NCI-H2196 (cell line): ENCODE results near the gene CCDC106.

ENCODE experiments used
- DNase-seq: peaks from one replicate; lab custom pipeline; 2025; ENCODE audit not compliant: unreplicated experiment; lab: John Stamatoyannopoulos, UW

The CCDC106 gene

DNA sequence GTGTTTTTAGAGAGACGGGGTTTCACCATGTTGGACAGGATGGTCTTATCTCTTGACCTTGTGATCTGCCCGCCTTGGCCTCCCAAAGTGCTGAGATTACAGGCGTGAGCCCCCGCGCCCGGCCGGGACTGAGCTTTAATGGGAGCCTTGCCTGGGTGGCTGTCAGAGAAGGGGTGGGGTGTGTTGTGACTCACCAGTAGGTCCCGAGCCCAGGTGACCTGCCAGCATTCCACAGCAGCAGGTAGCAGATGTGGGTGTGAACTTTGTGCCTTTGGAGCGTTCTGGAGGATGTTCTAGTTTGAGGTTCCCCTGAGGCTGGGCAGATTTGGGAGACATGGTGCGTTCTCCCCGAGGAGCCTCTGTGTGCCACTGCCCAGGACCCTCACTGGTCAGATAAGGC lies 19.9 kb downstream of the CCDC106 start:
- DNase-seq: no peak

DNA sequence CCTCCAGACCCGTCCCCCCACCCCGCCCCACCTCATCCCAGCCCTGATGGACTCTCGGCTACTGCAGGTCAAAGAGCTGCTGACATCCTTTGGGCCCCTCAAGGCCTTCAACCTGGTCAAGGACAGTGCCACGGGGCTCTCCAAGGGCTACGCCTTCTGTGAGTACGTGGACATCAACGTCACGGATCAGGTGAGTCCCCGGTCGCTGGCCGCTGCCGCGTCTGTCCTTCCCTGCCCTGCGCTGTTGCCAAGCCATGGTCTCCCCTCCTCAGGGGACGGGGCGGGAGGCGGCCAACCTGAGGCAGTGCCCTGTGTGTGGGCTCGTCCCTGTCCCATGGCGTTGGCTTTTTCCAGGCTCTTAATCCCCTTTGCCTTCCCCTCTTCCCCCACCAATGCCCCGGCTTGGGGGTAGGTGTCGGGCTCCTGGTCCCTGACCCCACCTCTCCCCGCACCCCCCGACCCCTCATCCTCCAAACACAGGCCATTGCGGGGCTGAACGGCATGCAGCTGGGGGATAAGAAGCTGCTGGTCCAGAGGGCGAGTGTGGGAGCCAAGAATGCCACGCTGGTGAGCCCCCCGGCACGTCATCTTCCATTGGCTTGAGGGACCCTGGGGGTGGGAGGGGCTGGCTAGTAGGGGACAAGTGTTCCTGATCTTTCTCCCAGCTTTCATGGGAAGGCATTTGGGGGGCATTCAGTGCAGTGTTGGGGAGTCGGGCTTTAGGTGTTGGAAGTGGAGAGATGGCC lies 20.8 kb downstream of the CCDC106 start:
- no peak for DNase-seq

DNA sequence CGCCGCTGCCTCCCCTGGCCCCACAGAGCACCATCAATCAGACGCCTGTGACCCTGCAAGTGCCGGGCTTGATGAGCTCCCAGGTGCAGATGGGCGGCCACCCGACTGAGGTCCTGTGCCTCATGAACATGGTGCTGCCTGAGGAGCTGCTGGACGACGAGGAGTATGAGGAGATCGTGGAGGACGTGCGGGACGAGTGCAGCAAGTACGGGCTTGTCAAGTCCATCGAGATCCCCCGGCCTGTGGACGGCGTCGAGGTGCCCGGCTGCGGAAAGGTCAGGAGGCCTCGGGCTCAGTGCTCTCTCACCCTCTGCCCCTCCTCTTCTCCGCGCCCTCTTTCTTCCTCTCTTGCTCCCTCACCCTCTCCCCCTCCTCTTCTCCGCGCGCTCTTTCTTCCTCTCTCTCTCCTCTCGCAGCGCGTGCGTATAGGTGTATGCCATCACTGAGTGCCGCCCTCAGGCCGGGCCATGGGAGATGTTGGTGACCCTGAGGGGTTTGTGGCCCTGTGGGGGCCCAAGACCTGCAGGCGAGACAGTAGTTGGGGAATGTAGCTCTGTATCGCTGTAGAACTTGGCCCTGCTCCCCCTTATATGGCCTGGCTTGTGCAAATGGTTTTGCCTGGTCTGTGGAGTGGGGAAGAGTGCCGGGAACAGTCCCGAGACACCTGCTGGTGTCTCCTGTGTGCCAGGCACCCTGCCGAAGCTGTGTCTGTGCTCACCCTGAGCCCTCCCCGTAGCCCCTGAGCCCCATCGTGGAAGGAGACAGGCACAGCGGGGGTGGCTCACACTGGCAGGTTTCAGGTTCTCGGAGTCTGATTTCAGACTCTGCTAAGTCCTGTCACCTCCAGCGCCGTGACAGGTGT lies 21.6 kb downstream of the CCDC106 start:
- DNase-seq: no peak

DNA sequence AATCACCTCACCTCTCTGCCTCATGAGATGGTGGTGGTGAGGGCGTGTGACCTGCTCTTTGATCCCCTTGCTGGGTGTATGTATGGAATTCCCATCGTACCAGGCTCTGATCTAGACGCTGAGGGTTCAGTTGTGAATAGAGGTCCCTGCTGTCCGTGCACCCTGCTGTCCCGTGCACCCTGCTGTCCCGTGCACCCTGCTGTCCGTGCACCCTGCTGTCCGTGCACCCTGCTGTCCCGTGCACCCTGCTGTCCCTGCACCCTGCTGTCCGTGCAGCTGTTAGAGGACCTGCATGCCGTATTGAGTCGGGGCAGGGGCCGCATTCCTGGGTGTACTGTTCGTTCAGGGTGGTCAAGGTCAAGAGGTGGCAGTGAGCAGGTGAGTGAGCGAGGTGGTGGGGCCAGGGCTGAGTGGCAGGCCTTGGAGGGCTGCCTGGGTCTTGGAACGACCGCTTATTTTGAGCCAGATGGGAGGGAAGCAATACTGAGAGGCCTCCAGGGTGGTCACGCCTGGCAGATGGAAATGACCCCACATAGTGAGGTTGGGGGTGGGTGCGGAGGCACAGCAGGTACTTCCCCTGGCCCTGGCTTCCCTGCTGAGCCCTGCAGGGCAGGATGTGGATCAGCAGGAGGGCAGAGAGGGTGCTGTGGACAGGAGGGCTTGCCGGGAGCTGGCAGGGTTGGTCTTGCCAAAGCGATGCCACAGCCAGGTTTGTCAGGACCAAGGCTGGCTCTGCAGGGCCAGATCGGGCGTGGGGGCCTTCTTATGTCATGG lies 22.5 kb downstream of the CCDC106 start:
- DNase-seq: no peak

DNA sequence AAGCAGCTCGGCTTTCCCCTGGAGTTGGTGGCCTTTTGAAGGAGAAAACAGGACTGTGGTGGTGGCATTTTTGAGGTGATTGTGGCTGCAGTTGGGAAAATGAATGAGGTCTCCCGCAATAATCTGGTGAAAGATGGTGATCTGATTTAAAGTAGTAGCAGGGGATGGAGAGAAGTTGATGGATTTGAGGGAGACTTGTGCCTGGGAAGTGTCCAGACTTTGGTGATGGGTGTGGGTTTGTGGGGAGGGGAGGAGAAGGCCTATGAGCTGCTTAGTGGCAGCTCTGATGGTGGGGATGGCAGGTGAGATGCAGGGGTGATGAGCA lies 23.0 kb downstream of the CCDC106 start:
- DNase-seq: no peak

DNA sequence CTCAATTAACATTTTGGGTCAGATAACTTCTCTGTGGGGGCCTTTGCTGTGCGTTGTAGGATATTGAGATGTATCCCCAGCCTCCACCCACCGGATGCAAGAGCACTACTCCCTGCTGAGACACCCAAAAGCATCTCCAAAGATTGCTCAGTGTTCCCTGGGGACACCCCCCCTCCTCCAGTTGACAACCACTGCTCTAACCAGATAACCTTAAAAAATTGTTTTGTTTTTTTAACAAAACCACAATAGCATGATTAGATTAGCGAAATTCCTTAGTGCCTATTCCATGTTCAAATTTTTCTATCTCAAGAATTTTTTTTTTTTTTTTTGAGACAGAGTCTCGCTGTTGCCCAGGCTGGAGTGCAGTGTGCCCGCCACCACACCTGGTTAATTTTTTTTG lies 24.4 kb downstream of the CCDC106 start:
- no peak for DNase-seq

DNA sequence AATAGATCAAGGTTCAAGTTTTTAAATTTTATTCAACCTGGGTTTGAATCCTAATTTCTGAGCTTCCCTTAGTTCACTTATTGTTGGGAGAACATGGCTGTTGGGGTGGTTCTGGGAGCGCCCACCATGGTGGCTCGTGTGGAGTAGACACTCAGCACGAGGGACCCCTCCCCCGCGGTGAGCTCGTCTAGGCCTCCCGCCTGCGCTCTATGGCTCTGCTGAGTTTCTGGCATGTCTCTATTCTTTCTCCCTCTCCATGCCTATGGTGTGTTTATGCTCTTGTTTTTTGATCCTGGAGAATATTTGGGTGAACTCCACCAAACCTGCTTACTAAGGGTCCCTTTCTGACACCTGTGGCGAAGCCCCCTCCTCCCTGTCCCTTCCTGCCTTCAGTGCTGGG lies 25.5 kb downstream of the CCDC106 start:
- no peak for DNase-seq

DNA sequence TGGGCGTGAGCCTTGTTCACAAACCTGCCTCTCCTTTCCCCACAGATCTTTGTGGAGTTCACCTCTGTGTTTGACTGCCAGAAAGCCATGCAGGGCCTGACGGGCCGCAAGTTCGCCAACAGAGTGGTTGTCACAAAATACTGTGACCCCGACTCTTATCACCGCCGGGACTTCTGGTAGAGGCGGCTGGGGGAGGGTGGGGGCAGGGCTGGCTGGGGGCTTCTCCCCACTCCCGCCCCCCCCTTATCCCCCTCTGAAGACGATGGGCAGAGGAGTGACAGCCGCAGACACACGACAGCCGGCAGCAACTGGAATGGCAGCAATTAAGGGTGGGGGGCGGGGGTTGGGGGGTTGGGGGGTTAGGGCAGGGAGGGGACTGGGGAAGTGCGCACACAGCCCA lies 25.9 kb downstream of the CCDC106 start:
- DNase-seq: no peak

DNA sequence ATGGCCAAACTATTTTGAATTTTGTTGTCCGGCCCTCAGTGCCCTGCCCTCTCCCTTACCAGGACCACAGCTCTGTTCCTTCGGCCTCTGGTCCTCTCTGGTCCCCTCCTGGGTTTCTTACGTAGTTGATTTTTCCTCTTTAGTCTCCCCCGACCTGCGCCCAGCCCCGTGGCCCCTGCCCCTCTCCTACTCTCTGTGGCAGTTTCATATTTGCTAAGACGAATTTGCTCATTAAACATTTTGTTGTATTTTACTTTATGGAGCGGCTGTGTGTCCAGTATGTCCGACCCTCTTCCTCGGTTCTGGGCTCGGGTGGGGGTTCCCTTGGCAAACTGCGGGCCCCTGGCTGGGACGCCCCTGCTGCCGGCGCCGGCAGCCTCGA lies 26.4 kb downstream of the CCDC106 start:
- DNase-seq: no peak

DNA sequence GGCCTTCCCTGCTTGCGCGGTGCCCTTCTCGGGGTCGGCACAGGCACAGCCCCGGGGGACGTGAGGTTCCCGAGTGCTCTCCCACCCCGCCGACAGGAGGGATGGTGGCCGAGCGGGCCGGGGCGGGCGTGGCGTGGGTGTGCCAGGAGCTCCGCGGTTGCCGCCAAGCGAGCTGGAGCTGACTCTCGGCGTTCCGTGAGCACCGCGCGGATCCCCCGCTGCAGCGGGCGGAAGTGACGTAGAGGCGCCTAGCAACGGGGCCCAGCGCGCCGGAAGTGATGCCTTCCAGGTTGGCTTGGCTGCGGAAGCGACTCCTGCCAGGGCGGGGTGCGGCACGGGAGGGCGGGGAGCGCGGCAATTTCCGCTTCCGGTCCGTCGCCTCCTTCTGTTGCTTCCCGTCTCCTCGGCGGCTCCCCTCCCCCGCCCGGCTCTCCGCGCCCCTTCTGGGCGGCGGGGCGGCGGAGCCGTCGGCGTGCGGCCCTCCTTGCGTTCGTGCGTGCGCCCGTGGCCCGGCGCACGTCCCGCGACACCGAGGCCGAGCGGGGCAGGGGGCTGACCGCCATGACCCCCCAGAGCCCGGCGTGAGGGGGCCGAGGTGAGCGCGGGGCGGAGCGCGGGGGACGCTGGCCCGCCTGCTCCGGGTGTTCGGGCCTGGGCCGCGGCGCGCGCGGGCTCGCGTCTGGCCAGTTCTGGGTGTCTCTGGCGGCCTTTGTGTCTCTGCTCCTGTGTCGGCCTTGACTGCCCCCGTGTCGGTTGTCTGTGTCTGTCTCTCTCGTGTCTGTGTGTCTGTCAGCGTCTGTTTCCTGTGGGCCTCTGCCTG lies 27.0 kb downstream of the CCDC106 start, which contains the start of gene EPN1:
Gene EPN1, plus strand, starts transcription at position 386 of the 820 bp plus-strand sequence. CDS start 3,402 bp downstream, outside the sequence.
- peak; percentile 98 for DNase-seq

DNA sequence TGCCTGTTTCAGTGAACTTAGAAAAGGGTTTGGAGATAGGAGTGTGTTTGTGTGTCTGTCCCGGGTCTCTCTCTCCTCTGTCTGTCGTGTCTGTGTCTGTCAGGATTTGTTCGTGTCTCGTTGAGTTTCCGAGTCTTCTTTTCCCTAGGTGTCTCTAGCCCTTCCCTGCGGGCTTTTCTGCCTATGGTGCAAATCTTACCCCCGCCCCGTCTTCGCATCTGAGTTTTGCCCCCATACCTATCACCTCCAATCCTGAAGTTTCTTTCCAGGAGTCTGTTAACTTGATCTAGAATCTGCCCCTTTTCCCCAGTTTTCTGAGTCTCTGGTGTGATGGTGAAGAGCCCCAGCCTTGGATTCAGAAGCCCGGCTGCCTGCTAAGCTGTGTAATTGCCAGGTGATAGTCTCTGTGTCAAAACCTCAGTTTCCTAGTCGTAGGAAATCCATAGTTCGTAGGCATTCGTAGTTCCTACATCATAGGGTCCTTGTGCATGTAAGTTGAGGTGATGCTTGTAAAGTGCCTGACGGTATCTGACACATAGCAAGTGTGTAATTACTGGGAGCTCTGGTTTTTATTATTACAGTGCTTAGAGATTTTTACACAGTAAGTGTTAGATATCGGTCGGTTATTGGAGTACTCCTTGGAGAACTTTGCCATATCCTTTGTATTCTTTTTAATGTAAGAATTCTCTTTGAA lies 27.8 kb downstream of the CCDC106 start:
- DNase-seq: no peak

DNA sequence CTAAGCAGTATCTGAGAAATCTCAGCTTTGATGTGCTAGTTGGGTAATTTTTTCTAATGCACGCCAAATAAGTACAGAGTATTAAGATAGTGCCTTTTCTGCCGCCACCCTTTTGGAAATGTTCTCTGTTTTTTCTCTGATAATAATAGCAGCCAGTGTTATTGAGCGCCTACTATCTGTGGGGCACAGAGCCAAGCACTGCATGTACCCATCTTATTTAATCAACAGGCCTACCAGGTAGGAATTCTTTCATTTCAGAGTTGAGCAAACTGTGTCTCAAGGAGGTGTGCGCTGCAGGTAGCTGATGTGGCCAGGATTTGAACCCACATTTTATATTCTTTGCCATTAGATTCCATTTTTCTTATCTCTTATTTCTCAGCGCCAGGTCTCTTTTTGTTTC lies 28.4 kb downstream of the CCDC106 start:
- no peak for DNase-seq

DNA sequence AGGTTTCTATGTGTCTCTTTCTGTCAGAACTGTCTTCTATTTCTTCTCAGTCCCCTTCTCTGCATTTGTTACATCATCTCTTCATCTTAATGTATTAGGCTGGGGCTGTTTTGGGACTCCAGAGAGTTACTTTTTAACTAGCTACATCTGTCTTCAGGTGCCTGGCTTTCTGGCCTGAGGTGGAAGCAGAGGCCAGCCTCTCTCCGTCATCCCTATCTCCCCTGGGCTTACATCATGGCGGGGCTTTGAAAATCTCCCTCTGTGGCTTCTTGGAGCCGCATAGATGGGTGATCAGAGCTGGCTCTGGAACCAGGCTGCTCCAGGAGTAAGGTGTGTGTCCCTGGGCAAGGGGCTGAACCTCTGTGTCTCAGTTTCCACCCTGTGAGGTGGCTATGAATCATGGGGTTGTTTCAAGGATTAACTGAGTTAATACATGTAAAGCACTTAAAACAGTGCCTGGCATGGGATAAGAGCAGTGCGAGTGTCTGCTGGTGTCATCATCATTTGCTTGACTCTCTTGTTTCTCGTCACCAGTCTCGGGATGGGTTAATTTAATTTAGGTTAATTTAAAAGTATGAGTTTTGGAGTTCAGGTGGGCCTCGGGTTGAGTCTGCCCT lies 29.0 kb downstream of the CCDC106 start:
- no peak for DNase-seq

DNA sequence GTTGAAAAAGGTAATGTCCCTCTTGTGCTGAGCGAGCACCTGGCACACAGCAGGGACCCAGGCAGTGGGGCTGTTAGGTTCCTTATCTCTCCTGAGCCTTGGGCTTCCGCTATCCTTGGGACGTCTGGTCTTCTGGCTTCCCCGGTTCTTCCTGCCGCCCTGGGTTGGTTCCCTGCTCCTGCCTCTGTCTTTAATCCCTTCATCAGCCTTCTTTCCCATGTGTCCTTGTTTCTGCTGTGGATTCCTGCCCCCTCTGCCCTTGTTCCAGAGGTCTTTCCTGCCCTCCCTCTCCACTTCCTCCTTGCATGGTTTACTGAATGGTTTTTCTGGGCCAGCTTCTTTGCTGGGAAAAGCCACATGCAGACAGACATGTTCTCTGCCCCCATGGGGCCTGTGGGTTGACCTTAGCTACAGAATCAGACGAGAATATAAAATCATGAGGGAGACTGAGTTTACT lies 29.6 kb downstream of the CCDC106 start:
- no peak for DNase-seq

DNA sequence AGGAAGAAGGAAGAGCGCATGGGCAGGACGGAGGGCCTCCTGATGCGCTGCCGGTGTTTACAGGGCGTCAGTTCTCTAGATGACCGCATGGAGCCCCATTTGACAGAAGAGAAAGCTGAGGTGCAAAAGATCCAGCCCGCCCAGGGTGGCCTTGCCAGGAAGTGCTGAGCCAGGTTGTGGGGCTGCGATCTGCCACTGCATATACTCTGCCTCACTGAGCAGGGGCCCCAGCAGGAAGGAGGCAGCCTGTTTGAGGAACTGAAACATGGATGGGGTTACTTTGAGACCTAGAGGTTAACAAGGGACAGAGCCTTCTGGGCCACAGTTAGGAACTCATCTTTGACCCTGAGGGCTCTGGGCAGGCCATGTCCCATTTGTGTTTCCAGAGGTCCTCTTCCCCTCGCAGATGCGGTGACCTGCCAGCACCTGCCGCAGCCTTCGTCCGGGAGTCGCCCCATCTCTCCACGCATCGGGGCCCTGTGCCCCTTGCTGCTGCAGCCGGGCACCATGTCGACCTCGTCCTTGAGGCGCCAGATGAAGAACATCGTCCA lies 30.2 kb downstream of the CCDC106 start:
- DNase-seq: no peak

DNA sequence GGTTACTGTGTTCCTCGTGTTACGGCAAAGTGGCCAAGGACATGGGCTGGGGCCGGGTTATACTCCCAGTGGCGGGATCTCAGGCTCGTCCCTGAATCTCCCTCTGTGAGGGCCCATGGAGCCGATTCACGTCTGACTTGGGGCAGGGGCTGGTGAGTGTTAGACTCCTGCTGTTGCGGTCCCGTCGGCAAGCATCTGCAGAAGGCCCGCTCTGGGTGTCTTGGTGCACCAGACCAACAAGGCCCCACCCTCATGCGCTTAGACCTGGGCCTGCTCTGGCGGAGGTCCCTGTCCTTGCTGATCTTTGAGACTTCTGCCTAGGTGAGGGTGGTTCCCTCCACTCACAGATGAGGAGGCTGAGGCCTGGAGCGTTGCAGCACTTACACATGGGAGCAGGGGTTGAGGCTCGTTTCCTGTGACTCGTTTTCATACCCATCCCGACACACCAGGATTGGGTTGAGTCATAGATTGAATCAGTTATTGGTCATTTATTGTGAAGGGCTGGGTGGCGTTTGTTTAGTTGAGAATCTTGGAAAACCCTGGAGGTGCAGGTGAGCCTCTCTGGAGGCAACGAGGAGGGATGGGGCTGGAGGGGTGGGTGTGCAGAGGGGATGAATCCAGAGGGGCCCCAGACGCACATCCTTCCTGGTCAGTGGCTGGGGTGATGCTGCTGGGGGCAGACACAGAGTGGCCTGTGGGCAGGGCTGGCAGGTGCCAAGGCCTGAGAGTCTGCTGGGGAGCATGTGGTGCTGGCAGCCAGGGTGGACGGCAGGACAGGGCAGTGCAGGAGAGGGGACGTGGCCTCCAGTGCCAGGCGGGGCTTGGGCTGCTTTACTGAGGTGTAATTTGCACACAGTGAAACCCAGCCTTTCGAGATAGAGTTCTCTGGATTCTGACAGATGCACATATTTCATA lies 31.6 kb downstream of the CCDC106 start:
- DNase-seq: no peak

DNA sequence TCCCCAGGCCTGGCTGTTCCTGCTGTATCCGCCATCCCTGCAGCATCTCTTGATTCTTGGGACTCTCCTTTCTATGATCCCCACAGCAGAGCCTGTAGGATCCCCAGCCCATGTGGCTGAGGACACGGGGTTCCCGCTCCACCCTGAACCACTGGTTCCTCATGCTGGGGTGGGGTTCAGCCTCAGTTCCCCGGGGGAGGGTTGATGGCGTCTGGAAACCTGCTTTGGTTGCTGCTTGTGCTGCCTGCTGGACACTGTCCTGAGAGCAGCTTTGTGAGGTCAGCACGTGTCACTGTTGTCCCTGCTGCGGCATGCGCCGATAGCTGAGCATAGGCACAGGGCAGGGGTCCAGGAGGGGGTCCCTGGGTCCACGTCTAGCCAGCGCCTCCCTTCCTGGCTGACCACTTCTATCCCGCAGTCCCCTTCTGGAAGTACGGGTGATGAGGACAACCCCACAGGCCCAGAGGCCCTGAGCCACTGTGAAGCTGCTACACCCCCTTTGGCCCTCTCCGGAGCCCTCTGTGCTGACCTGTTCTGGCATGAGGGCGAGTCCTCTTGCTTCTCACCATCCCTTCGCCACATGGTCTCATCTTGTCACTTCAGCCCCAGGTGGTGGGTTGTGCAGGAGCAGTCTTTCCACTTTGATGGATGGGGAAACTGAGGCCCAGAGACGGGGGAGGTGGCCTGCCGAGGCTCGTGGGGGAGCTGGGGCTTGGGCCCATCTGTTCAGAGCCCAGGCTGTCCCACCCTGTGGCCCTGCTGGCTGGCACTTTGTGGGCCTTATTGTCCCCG lies 32.5 kb downstream of the CCDC106 start:
- no peak for DNase-seq
